Stimulated activated CD8-positive, alpha-beta memory T cell treated with anti-CD3 and anti-CD28 coated beads, Interleukin-2, amount 100 ng/mL, for 48 hours (primary cell): Measurements from ENCODE around the gene HRAS.

Experiments used
- DNase-seq, 2 donors: peaks; one replicate each; pipeline ENCODE4 v3.0.0-alpha.2; 2020; ENCODE audit warnings: low read depth in 2 of 2

The HRAS gene

GRCh38 chr11:494761-495536 is 40.4 kb downstream of the HRAS start:
- DNase-seq = no peak

GRCh38 chr11:492427-493226 is 42.7 kb downstream of the HRAS start:
- no peak for DNase-seq

- no peak for DNase-seq
Measured at GRCh38 chr11:491358-491757, 44.0 kb downstream of the HRAS start.

- DNase-seq = no peak
Measured at GRCh38 chr11:490930-491260, 44.5 kb downstream of the HRAS start.

- DNase-seq = no peak
Measured at GRCh38 chr11:490186-490929, 45.0 kb downstream of the HRAS start.

GRCh38 chr11:489610-490185 is 45.7 kb downstream of the HRAS start:
- DNase-seq = no peak

GRCh38 chr11:488992-489391 is 46.4 kb downstream of the HRAS start:
- no peak for DNase-seq

GRCh38 chr11:488579-488978 is 46.8 kb downstream of the HRAS start:
- no peak for DNase-seq

GRCh38 chr11:488062-488461 is 47.3 kb downstream of the HRAS start:
- no peak for DNase-seq

GRCh38 chr11:487571-488021 is 47.8 kb downstream of the HRAS start:
- no peak for DNase-seq

GRCh38 chr11:486189-486588 is 49.2 kb downstream of the HRAS start:
- no peak for DNase-seq

GRCh38 chr11:484616-485015 is 50.8 kb downstream of the HRAS start:
- no peak for DNase-seq
